Measurements from ENCODE around the gene LRP4.
A peak's percentile ranks its signal among the peaks of the same experiment; 100 is the strongest.

The LRP4 gene

DNA sequence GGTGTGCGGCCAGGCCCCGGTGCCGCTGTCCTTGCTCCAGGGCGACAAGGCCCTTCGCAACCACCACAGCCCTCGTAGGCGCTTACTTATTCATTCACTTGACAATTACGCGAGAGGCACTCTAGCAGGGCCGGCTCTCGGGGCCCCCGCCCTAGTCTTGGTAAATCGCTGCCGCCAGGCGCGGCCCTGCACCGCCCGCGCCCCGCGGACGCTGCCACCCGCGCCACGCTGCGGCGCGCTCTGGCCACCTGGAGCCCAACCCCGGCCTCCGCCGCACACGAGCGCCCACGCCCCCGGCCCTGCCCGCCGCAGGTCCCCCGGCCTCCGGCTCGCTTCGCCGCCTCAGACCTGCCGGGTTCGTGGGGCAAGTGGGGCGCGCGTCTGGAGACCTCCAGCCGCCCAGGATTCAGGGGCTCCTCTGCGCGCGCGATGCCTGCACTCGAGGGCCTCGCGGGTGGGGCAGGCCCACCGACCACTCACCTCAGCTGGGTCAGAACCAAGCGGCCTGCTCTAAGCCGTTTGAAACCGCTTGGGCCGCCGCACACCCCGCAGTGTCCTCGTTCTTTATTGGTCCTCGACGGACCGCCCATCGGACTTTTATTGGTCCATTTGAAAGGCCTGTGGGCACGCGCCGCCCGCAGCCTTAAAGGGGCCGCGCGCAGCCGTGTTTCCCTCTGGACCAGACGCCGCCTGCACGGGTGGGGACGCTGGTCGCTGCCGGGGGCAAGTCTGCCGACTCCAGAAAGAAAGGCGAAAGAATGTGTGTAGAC is 72.4 kb downstream of the LRP4 start, which contains the start of gene CKAP5:
TSS of gene CKAP5 (minus strand) at position 541 of the 770 bp plus-strand sequence. CDS start 25,049 bp downstream, outside the sequence.
- peak; percentile 51 for DNase-seq (ENCODE audit: low read depth)

DNA sequence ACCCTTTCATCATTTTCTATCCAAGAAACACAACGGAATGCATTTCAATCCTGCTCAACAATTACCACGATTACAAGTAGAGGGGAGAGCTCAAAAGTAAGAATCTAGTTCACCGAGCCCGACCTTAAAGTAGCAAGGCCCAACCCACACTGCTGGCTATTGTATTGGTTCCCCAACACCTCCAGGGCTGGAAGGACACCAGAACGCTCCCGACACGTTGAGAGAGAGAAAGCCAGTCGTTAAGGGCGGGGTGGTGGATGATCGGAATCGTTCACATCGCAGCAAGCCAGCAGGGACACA is 73.0 kb downstream of the LRP4 start:
- no peak for DNase-seq (ENCODE audit: low read depth)

DNA sequence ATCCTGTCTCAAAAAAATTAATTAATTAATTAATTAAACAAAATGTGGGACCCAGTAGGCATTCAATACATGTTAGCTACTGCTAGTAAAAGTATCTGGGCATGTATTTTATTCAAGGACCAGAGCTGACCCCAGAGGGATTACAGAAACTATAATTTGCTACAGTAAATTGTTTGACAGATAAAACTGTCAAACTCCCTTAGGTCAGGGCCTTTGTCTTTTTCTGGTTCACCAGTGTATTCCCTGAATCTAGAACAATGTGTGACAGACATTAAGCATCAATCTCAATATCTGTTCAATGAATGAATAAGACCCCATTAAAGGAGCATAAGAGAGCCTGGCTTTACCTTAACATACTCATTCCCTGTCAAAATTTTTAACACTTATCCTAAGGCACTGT is 78.2 kb downstream of the LRP4 start:
- DNase-seq (ENCODE audit: low read depth), result no peak

DNA sequence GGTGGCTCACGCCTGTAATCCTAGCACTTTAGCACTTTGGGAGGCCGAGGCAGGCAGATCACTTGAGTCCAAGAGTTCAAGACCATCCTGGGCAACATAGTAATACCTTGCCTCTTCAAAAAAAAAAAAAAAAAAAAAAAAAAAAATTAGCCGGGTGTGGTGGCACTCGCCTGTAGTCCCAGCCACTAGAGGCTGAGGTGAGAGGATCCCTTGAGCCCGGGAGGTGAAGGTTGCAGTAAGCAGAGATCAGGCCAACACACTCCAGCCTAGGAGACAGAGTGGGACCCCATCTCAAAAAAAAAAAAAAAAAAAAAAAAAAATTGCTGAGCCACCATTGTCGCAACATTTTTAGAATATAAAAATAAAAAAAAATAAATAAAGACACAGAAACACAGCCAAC is 79.8 kb downstream of the LRP4 start:
- DNase-seq (ENCODE audit: low read depth), result no peak

DNA sequence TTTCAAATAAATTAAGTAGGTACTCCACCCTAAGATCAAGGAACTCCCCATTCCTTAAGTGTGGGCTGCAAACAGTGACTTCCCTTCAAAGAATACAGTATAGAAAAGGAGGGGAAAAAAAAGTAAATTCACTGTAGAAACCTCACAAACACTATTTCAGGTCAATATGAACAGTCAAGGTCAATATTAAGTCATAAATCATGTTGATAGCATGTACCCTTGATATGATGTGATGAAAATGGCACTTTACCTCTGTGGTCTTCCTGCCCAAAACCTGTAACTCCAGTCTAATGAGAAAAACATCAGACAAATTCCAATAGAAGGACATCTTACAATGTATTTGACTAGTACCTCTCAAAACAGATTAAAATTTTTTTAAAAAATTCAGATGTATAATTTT is 80.5 kb downstream of the LRP4 start:
- DNase-seq (ENCODE audit: low read depth), result no peak

DNA sequence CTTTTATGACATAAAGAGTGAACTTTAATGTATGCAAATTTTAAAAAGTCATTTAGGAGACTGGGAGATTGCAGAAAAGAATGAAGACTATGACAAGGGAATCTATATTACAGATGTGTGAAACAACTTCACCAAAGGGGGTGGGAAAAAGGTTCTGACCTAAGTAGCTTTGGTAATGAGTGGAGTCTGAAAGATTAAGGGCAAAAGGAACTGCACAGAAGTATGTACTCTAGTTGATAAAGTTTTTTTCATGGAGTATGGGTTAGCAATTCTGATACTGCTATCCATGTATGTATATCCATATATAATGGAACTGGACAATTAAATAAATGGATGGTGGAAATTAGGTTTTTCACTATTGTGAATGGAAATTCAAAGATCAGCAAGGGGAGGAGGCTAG is 81.5 kb downstream of the LRP4 start:
- no peak for DNase-seq (ENCODE audit: low read depth)

DNA sequence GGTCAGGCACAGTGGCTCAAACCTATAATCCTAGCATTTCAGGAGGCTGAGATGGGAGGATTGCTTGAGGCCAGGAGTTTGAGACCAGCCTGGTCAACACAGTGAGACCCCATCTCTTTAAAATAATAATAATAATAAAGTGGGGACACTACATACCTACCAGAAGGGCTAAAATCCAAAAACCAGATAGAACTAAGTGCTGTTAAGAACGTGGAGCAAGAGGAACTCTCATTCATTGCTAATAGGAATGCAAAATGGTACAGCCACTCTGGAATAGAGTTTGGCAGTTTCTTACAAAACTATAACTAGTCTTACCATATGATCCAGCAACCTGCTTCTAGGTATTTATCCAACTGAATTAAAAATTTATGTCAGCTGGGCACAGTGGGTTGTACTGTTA is 81.9 kb downstream of the LRP4 start:
- no peak for DNase-seq (ENCODE audit: low read depth)

DNA sequence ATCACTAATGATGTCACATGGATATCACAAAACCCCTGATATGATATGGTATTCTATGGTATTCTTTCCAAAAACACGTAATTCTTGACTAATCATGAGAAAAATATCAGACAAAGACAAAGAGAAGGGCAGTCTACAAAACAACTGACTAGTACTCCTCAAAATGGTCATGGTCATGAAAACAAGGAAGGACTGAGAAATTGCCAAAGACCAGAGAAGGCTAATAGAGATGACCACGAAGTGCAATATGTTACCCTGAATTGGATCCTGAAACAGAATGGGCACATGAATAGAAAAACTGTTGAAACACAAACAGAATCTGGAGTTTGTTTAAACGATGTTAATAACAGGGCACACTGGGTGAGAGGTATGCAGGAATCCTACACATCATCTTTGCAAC is 82.5 kb downstream of the LRP4 start:
- no peak for DNase-seq (ENCODE audit: low read depth)

DNA sequence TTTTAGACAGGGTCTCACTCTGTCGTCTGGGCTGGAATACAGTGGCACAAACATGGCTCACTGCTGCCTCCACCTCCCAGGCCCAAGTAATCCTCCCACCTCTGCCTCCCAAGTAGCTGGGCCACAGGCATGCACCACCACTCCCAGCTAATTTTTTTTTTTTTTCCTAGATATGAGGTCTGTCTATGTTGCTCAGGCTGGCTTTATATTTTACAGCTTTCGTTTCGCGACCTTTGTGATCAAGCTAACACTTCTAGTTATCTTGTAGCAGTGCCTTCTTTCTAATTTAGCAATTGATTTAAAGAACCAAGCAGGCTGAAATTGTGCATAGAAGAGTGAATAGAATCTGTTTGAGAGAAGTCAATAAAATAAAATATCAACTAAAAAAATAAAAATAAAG is 83.5 kb downstream of the LRP4 start:
- DNase-seq (ENCODE audit: low read depth), result no peak

DNA sequence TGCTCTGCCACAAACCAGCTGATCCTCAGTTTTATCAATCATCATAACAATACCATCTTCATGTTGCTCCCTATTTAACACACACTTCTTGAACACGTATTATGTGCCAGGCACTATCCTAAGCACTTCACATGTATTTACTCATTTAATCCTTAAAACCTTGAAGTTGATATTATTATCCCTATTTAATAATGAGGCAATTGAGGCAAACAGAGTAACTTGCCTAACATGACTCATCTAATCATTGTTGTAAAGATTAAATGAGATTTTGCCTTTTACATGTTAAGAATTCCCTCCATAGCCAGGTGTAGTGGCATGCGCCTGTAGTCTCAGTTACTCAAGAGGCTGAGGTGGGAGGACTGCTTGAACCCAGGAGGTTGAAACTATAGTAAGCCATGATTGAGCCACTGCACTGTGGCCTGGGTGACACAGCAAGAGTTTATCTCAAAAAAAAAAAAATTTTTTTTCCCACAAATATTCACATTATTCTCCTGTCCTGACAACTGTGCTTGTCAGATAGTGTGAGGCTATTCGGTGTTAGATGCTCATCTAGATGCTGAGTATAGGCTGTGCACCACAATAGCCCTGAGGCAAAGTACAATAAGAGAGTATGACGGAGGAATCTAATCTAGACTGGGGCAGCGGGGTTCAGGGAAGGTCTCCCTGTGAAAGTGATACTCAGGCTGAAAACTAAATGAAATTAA is 85.7 kb downstream of the LRP4 start:
- DNase-seq (ENCODE audit: low read depth), result no peak

DNA sequence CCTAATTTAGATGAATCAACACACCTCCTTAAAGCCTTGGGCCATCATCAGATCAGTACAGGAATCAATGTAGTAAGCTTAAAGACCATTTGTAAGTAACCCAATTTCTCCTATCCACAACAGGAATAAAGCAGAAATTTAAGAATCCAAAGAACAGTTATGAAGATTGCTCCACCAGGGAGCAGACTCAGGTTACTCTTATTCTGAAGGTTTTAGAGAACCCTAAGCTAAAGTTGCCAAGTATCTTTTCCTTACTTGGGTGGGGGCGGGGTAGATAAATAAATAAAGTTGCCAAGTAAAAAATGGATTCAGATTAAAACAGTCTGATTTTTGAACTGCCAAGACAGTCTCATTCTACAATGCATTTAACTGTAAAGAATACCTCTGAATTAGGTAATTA is 90.4 kb downstream of the LRP4 start:
- no peak for DNase-seq (ENCODE audit: low read depth)

DNA sequence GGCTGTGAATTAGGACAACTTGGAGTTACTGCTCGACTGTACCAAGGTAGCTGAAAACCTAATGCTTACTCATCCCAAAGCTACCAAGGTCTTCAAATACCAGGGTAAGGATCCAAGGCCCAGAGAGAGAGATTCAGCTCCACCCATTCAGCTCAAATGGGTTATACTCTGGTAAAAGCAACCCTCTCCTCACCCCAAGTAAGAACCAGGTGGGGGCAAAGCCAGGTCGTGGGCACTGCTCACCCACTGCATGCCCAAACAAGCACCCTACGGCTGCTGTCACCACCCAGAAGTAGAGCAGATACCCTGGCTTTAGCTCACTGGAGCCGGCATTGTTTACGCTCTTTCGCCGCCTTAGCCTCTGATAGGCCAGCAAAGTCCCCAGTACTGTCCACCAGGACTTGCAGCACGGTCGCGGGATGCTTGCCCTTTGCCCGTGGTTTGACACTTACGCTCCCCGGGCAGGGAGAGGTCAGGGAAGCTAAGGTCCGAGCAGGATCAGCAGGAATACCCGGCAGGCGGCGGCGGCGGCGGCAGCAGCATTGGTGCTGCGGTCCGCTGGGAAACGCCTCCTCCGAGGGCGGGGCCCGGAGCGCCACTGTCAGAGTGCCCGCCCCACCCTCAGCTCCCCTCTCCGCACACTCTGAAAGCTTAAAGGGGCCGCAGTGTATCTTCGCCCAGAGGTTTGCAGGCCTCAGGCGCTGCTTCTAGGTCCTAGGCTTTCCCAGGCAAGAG is 91.9 kb downstream of the LRP4 start:
- peak; percentile 21 for DNase-seq (ENCODE audit: low read depth)

DNA sequence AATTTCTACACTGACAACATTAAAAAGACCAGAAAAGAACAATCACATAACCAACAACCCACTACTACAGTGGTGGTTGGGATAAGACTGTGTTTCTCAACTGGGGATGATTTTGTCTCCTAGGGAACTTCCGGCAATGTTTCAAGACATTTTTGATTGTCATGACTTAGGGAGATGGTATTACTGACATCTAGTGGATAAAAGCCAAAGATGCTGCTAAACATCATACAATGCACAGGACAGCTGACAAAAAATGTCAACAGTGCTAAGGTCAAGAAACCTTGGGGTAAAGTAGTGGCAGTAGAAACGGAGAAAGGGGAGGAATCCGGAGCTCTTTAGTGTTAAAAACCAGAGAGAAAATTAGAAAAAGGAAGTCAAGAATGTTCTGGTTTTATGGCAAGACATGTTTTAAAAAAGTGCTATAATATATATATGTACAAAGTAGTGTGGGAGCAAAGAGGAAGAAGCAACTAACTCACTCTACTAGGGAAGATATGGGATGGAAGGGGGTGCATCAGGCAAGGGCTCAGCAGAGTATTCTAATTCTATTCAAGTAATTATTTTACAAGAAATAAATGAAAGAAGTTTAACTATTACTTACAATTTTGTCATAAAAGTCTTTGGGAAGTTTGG is 109.4 kb downstream of the LRP4 start:
- DNase-seq (ENCODE audit: low read depth), result no peak

Measured in CMK (cell line).